Thymus (tissue), 11 donors: ENCODE results near the gene ZNF488. TPM values are rescaled to one million over a fixed set of nuclear protein-coding genes. Genes with fewer than 3 reads are reported as not detected.
"Not testable (repeated sequence)": the region's sequence is repeated elsewhere in the genome, so short reads cannot be mapped to it uniquely, and the experiment has no call there.

Experiments used
- DNase-seq, 9 donors: peaks; one replicate each; pipeline ENCODE4 v3.0.0-alpha.2; 2013; ENCODE audit warnings: low spot score in 9 of 9, low read depth in 6 of 9, missing footprints in 1 of 9
- H3K27ac ChIP-seq, 2 donors: one replicate each; pipeline ENCODE4 v1.5.1; 2013; ENCODE audit warnings: control low read depth in 1 of 2, low read depth in 1 of 2, low read length in 1 of 2, mild to moderate bottlenecking in 1 of 2, moderate library complexity in 1 of 2
- H3K27me3 ChIP-seq, 2 donors: one replicate each; pipeline ENCODE4 v1.5.1; 2013; ENCODE audit warnings: low read length in 1 of 2; ENCODE audit not compliant: control insufficient read depth in 2 of 2, insufficient read depth in 1 of 2
- H3K36me3 ChIP-seq, 2 donors: one replicate each; pipeline ENCODE4 v1.5.1; 2013; ENCODE audit warnings: low read length in 1 of 2, mild to moderate bottlenecking in 1 of 2, moderate library complexity in 1 of 2; ENCODE audit not compliant: control insufficient read depth in 2 of 2, insufficient read depth in 2 of 2
- H3K4me1 ChIP-seq, 2 donors: one replicate each; pipeline ENCODE4 v1.5.1; 2013; ENCODE audit warnings: low read length in 2 of 2; ENCODE audit not compliant: control insufficient read depth in 2 of 2, insufficient read depth in 2 of 2
- H3K4me3 ChIP-seq, 2 donors: one replicate each; pipeline ENCODE4 v1.5.1; 2013; ENCODE audit warnings: low read length in 2 of 2, control low read depth in 1 of 2, mild to moderate bottlenecking in 1 of 2
- H3K9me3 ChIP-seq, 2 donors: one replicate each; pipeline ENCODE4 v1.5.1; 2013; ENCODE audit warnings: low read length in 1 of 2, mild to moderate bottlenecking in 1 of 2; ENCODE audit not compliant: control insufficient read depth in 2 of 2, insufficient read depth in 1 of 2
- WGBS: extraction: QIAGEN DNeasy Blood & Tissue Kit; methylation state at CpG from one replicate; pipeline ENCODE4 v1.1.7; 2013; 5-methylcytosine and 5-hydroxymethylcytosine counted together
- polyA plus RNA-seq: library from polyadenylated mRNA; stranded (reverse); fragments of 200-250 nt; gene quantifications from one replicate; pipeline ENCODE4 v1.2.3, GENCODE V29; 2013
- total RNA-seq: library from RNA; stranded (reverse); fragments of 120-200 nt; gene quantifications from one replicate; pipeline ENCODE4 v1.2.4, GENCODE V29; 2013
- donor health status: healthy.

ZNF488 gene
- total and polyA plus RNA-seq, 2 donors: 0.23 to 0.24 TPM

DNA sequence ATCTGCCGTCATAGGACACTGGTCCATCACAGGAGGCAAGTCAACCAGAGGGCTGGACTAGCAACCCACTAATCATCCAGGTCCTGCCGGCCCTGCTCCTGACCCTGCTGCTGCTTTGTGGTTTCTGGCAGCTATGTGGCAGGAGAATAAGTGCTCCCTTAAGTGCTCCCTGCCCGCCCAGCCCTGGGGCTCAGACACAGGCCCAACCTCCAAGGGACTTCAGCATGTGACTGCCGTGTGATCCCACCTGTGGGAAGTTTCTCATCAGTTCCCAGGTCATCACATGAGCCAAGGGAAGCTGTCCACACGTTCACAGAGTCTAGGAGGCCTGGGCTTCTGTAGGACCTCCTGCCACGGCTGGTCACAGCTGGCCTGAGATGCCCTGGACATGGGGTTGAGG, 34.2 kb upstream of the ZNF488 start:
- H3K4me3 ChIP-seq: no peak overlapping the region
- 95% methylated on average over 6 of the region's 6 CpGs for WGBS
- H3K4me1 ChIP-seq: no peaks in the 10 kb centered on the region
- H3K9me3 ChIP-seq: no peaks in the 10 kb centered on the region
- no peak overlapping the region for H3K27ac ChIP-seq
- H3K36me3 ChIP-seq: no peaks in the 10 kb centered on the region
- DNase-seq: no peak
- no peaks in the 10 kb centered on the region for H3K27me3 ChIP-seq

DNA sequence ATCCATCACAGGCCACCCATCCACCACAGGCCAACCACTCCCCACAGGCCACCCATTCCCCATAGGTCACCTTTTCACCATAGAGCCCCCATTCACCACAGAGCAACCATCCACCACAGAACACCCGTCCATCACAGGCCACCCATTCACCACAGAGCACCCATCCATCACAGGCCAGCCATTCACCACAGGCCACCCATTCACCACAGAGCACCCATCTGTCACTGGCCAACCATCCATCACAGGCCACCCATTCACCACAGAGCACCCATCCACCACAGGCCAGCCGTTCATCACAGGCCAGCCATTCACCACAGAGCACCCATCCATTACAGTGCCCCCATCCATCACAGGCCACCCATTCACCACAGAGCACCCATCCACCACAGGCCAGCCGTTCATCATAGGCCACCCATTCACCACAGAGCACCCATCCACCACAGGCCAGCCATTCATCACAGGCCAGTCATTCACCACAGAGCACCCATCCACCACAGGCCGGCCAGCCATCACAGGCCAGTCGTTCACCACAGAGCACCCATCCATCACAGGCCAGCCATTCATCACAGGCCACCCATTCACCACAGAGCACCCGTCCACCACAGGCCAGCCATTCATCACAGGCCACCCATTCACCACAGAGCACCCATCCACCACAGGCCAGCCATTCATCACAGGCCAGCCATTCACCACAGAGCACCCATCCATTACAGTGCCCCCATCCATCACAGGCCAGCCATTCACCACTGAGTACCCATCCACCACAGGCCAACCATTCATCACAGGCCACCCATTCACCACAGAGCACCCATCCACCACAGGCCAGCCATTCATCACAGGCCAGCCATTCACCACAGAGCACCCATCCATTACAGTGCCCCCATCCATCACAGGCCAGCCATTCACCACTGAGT, 32.5 kb upstream of the ZNF488 start:
- H3K27me3 ChIP-seq, H3K4me3 ChIP-seq, H3K9me3 ChIP-seq, DNase-seq, H3K27ac ChIP-seq, H3K36me3 ChIP-seq, H3K4me1 ChIP-seq: not testable (repeated sequence)
- 93% methylated on average over 6 of the region's 6 CpGs for WGBS

DNA sequence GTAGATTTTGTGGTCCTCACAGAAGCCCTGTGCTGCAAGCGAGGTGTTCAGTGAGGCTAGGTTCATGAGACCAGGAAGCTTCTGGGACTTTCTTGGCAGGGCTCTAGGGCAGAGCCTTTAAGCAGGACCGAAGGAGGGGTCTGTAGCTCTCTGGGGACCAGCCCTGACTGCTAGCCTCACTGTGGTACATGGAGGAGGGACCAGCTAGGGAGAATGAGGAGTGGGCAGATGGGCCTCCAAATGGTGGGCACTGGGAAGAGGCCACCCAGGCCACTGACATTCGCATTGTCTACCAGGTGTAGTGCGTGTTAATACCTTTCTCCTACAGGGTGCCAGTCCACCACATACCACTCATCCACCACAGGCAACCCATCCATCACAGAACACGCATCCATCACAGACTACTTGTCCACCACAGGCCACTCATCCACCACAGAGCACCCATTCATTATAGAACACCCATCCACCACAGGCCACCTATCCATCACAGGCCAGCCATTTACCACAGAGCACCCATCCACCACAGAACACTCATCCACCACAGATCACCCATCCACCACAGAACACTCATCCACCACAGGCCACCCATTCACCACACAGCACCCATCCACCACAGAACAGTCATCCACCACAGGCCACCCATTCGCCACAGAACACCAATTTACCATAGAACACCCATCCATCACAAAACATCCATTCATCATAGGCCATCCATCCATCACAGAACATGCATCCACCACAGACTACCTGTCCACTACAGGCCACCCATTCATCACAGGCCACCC, 31.6 kb upstream of the ZNF488 start:
- H3K9me3 ChIP-seq: no peaks in the 10 kb centered on the region
- no peak overlapping the region for H3K27ac ChIP-seq
- WGBS: 98% methylated on average over 6 of the region's 6 CpGs
- no peaks in the 10 kb centered on the region for H3K4me1 ChIP-seq
- no peaks in the 10 kb centered on the region for H3K36me3 ChIP-seq
- no peak overlapping the region for H3K4me3 ChIP-seq
- H3K27me3 ChIP-seq: no peaks in the 10 kb centered on the region
- no peak for DNase-seq

DNA sequence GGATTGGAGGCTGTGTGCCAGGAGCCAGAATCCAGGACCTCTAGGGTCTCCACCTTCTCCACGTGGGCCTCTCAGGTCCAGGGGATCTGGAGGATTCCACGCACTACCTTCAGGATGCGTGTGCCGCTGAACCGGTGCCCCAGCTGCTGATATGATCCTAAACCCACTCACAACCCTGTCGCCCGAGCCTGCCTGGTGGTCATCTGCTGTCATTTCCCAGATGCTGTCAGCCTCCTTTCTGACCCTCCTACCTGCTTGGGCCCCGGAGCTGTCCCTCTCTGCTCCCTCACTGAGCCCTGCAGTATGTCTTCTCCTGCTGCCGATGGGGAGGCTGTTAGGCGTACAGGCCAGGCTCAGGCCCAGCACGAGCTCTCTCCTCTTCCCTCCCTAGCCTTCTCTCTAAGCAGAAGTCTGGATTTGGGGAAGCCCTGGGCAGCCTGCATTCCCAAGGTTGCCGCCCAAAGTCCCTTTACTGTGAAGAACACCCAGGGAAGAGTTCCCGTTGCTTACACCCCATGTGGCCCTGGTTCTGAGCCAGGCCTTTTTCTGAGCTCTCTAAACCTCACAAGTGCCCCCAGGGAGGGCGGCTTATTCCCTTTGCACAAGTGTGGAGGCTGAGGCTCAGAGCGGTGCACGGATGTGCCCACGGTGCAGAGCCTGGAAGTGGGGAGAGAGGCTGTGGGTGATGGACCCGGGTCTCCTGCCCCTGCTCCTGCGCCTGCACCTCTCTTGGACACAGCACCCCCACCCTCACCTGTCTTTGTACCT, 30.8 kb upstream of the ZNF488 start:
- DNase-seq: no peak
- H3K27ac ChIP-seq: no peak overlapping the region
- no peaks in the 10 kb centered on the region for H3K27me3 ChIP-seq
- 93% methylated on average over 19 of the region's 19 CpGs for WGBS
- no peaks in the 10 kb centered on the region for H3K9me3 ChIP-seq
- H3K4me3 ChIP-seq: no peak overlapping the region
- peaks cover 0 to 2% of the 10 kb centered on the region in 2 donors for H3K4me1 ChIP-seq
- H3K36me3 ChIP-seq: no peaks in the 10 kb centered on the region

DNA sequence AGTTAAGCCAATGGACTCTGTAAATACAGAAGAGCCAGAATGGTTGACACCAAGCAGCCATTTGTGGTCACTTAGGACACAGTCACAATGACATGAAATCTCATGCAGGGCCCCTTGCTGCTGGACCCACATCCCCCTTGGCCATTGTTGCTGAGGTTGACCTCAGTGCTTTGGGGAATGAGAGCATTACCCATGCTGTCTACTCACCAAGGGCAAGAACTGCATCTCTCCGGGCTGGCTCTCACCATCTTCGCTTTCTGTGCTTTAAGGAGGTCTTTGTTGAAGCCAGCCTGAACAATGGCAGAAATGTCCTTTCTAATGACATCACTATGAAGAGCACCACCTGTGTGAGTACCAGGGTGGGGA, 30.1 kb upstream of the ZNF488 start:
- no peak for DNase-seq
- peaks cover 0 to 5% of the 10 kb centered on the region in 2 donors for H3K4me1 ChIP-seq
- H3K27ac ChIP-seq: no peak overlapping the region
- H3K27me3 ChIP-seq: no peaks in the 10 kb centered on the region
- H3K36me3 ChIP-seq: no peaks in the 10 kb centered on the region
- H3K4me3 ChIP-seq: no peak overlapping the region
- 94% methylated on average over 2 of the region's 2 CpGs for WGBS
- no peaks in the 10 kb centered on the region for H3K9me3 ChIP-seq

DNA sequence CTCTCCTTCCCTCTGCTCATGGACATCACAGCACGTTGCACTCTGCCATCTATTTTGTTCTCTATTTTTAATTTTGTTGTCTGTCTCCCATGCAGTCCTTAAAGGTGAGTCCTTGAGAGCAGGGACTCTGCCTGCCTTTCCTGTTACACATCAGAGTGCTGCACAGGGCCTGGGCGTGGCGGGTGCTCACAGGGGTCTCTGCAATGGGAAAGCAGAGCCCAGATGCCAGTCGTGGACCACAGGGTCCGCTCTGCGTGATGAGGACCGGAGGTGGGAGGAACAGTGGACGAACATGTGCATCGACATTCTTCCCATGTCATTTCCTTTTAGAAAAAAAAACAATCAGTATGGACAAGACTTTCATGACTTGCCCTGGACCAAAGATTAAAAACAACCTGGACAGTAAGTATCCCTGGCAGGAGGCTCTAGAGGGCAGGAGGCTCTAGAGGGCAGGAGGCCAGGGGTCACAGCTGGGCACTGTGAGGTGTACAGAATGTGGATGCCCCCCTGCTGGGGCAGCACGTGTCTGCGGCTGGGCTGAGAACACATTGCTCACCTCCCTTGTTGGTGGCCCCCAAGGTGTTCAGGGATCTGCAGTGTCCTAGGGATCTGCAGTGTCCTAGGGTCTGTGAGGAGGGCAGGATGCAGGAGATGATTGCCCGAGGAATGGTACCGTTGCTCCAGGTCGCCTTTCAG, 29.6 kb upstream of the ZNF488 start:
- Histone ChIP-seq H3K4me3 (no peak overlapping the region), H3K4me1 (peaks cover 0 to 5% of the 10 kb centered on the region in 2 donors), H3K36me3 (no peaks in the 10 kb centered on the region), H3K9me3 (no peaks in the 10 kb centered on the region), H3K27me3 (no peaks in the 10 kb centered on the region), H3K27ac (no peak overlapping the region)
- DNase-seq: no peak
- 94% methylated on average over 14 of the region's 14 CpGs for WGBS

DNA sequence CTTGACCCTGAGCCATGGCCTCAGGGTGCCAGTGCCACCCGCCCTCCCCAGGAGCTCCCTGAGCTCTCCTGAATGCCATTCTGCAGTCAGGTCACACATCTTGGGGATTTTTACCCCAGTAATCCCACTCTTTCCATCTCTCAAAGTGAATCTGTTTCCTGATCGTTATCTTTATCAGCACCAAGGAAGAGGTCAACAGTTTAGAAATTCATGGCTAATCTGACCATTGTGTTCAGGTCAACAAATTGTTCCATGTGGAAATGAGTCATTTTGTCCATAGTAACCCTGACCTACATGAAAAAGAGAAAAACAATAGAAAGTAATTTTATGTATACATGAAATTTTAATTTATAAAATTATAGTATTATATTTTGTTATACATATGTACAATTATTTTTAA, 28.8 kb upstream of the ZNF488 start:
- Histone ChIP-seq H3K9me3 (no peaks in the 10 kb centered on the region), H3K27ac (no peak overlapping the region), H3K36me3 (no peaks in the 10 kb centered on the region), H3K27me3 (no peaks in the 10 kb centered on the region), H3K4me3 (no peak overlapping the region), H3K4me1 (peaks cover 0 to 5% of the 10 kb centered on the region in 2 donors)
- DNase-seq: no peak
- WGBS: 93% methylated on average over 2 of the region's 2 CpGs

DNA sequence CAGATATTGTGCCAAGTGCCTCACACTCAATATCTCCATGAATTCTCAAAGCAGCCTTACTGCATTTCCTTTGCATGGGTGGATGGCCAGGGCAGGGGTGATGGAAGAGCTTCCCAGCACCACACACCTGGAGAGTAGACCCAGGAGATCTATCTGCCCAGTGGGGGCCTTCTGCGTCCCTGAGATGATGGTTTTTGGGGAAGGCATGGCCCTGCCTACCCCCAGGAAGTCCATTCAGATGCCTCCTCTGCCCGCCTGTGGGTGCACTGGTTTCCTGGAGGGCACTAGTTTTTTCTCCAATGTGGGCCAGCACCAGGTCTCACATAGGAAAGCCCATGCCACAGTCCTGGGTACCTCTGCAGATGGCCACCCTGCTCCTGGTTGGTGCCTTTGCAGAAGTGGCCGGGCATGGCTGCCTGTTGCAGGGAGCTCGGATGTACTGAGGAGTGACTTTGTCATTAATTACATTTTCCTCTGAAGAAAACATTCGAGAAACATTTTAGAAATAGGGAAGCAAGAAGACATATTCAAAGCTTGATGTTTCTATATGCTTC, 28.2 kb upstream of the ZNF488 start:
- Histone ChIP-seq H3K4me1 (peaks cover 0 to 5% of the 10 kb centered on the region in 2 donors), H3K27me3 (no peaks in the 10 kb centered on the region), H3K4me3 (no peak overlapping the region), H3K9me3 (no peaks in the 10 kb centered on the region), H3K27ac (no peak overlapping the region), H3K36me3 (no peaks in the 10 kb centered on the region)
- WGBS: 90% methylated on average over 5 of the region's 5 CpGs
- DNase-seq: no peak
